SU-DHL-6 (cell line): ENCODE measurements around the gene RPRD1B.

Source experiments
- EZH2phosphoT487 ChIP-seq: fragments of 200-600 bp; sonication (generic), shearing (Covaris generic); conservative IDR thresholded peaks from 2 replicates; pipeline ENCODE4 v1.6.1; 2018; ENCODE audit warnings: mild to moderate bottlenecking, antibody characterized with exemption, low read length, moderate library complexity, mixed read lengths
- TF ChIP-seq, protein P1 (sequence below): fragments of 200-600 bp; sonication (generic); IDR thresholded peaks from one replicate; pipeline ENCODE4 v1.5.1; 2017; ENCODE audit warnings: antibody characterized with exemption, mild to moderate bottlenecking, low read length, moderate library complexity; ENCODE audit not compliant: insufficient read depth, poor library complexity, severe bottlenecking

- TF ChIP-seq, protein P1, sequence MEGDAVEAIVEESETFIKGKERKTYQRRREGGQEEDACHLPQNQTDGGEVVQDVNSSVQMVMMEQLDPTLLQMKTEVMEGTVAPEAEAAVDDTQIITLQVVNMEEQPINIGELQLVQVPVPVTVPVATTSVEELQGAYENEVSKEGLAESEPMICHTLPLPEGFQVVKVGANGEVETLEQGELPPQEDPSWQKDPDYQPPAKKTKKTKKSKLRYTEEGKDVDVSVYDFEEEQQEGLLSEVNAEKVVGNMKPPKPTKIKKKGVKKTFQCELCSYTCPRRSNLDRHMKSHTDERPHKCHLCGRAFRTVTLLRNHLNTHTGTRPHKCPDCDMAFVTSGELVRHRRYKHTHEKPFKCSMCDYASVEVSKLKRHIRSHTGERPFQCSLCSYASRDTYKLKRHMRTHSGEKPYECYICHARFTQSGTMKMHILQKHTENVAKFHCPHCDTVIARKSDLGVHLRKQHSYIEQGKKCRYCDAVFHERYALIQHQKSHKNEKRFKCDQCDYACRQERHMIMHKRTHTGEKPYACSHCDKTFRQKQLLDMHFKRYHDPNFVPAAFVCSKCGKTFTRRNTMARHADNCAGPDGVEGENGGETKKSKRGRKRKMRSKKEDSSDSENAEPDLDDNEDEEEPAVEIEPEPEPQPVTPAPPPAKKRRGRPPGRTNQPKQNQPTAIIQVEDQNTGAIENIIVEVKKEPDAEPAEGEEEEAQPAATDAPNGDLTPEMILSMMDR: no peak
- no peak for TF ChIP-seq EZH2phosphoT487
These were observed 89.6 kb downstream of the RPRD1B start for GRCh38 chr20:38123021-38123587.
